Fibroblast of lung (primary cell): Measurements from ENCODE around the gene GCC2. TPM values are rescaled to one million over a fixed set of nuclear protein-coding genes. Genes with fewer than 3 reads are reported as not detected.
"Not testable (repeated sequence)": the region's sequence is repeated elsewhere in the genome, so short reads cannot be mapped to it uniquely, and the experiment has no call there.

ENCODE experiments used
- DNase-seq, 2 donors: peaks; one replicate each; pipeline versions ENCODE4 v3.0.0 to v3.0.0-alpha.2; 2010; ENCODE audit warnings: low read depth in 2 of 2
- H2AFZ ChIP-seq: 2 replicates; pipeline ENCODE4 v1.5.1; 2012; ENCODE audit warnings: low read length, control low read depth, inconsistent platforms
- H3K27ac ChIP-seq: 2 replicates; pipeline ENCODE4 v1.5.1; 2011; ENCODE audit warnings: low read length, control low read depth; ENCODE audit not compliant: insufficient read depth
- H3K27me3 ChIP-seq: 2 replicates; pipeline ENCODE4 v1.5.1; 2011; ENCODE audit warnings: mild to moderate bottlenecking, low read length; ENCODE audit not compliant: control insufficient read depth, insufficient read depth
- H3K36me3 ChIP-seq: 2 replicates; pipeline ENCODE4 v1.5.1; 2011; ENCODE audit warnings: low read length; ENCODE audit not compliant: control insufficient read depth, insufficient read depth
- H3K4me1 ChIP-seq: 2 replicates; pipeline ENCODE4 v1.5.1; 2011; ENCODE audit warnings: low read length; ENCODE audit not compliant: control insufficient read depth, insufficient read depth; ENCODE audit errors: extremely low read depth
- H3K4me2 ChIP-seq: 2 replicates; pipeline ENCODE4 v1.5.1; 2011; ENCODE audit warnings: low read length, control low read depth; ENCODE audit not compliant: insufficient read depth; ENCODE audit errors: extremely low read depth
- H3K4me3 ChIP-seq, 4 experiments: fragments of 200-600 bp in 1 of 4; sonication (generic) in 1 of 4; replicated peaks in 1 of 4; 2 replicates each; pipeline ENCODE4 v1.5.1; 2011 to 2016; ENCODE audit warnings: low read length in 4 of 4, low read depth in 3 of 4, mild to moderate bottlenecking in 3 of 4, control low read depth in 2 of 4, inconsistent platforms in 1 of 4, mixed read lengths in 1 of 4; ENCODE audit not compliant: insufficient read depth in 1 of 4; ENCODE audit errors: control extremely low read depth in 1 of 4
- H3K79me2 ChIP-seq: 2 replicates; pipeline ENCODE4 v1.5.1; 2012; ENCODE audit warnings: mild to moderate bottlenecking, low read length, inconsistent platforms; ENCODE audit not compliant: control insufficient read depth, insufficient read depth
- H3K9ac ChIP-seq: 2 replicates; pipeline ENCODE4 v1.5.1; 2011; ENCODE audit warnings: mild to moderate bottlenecking, low read length, control low read depth; ENCODE audit not compliant: insufficient read depth
- H3K9me3 ChIP-seq: 2 replicates; pipeline ENCODE4 v1.5.1; 2012; ENCODE audit warnings: low read depth, low read length; ENCODE audit not compliant: control insufficient read depth, insufficient read depth
- H4K20me1 ChIP-seq: 2 replicates; pipeline ENCODE4 v1.5.1; 2011; ENCODE audit warnings: low read length; ENCODE audit not compliant: control insufficient read depth, insufficient read depth; ENCODE audit errors: extremely low read depth
- CTCF ChIP-seq, 2 donors: IDR thresholded peaks in 1 of 2; conservative IDR thresholded peaks in 1 of 2; 1 replicate in 1 of 2; 2 replicates in 1 of 2; pipeline ENCODE4 v1.5.1; 2011 to 2012; ENCODE audit warnings: low read length in 2 of 2, control low read depth in 1 of 2, inconsistent platforms in 1 of 2, low read depth in 1 of 2, mild to moderate bottlenecking in 1 of 2
- EZH2 ChIP-seq: IDR thresholded peaks from 2 replicates; pipeline ENCODE4 v1.5.1; 2012; ENCODE audit warnings: low read length, control low read depth, mild to moderate bottlenecking; ENCODE audit errors: missing control alignments
- polyA plus RNA-seq, 2 donors: library from polyadenylated mRNA; depleted of rRNA in 1 of 2; stranded (reverse) in 1 of 2; unstranded in 1 of 2; fragments of >200 nt; gene quantifications; 2 replicates each; pipeline ENCODE4 v1.2.1, GENCODE V29; 2011 to 2012; ENCODE audit warnings: missing spikeins in 1 of 2
- total RNA-seq: library from RNA; depleted of rRNA; stranded (reverse); fragments of >200 nt; gene quantifications from 2 replicates; pipeline ENCODE4 v1.2.1, GENCODE V29; 2014

GCC2 gene
- total and polyA plus RNA-seq, 2 donors (not counting 1 experiment from before 2014, with no cell fraction given): 16.3 to 26.4 TPM

GRCh38 chr2:108554528-108554927 is 105.5 kb downstream of the GCC2 start:
- Histone ChIP-seq H3K9ac (no peak overlapping the region), H2AFZ (no peak overlapping the region), H4K20me1 (no peaks in the 10 kb centered on the region), H3K27me3 (no peaks in the 10 kb centered on the region), H3K4me3 (no peak overlapping the region), H3K4me1 (peaks cover 10% of the 10 kb centered on the region), H3K79me2 (peaks cover 31% of the 10 kb centered on the region), H3K9me3 (no peaks in the 10 kb centered on the region), H3K4me2 (no peak overlapping the region), H3K36me3 (no peaks in the 10 kb centered on the region), H3K27ac (no peak overlapping the region)
- no peak for DNase-seq
- TF ChIP-seq CTCF (conservative IDR thresholded peaks at IDR 0.05 in 1 of 2, IDR thresholded peaks at IDR 0.05 in 1 of 2; ENCODE audit: low read depth in 1 of 2, low read length in 2 of 2): no peak
- TF ChIP-seq EZH2: no peak

- H3K79me2 ChIP-seq: peaks cover 35% of the 10 kb centered on the region
- no peak overlapping the region for H3K4me2 ChIP-seq
- peaks cover 10% of the 10 kb centered on the region for H3K4me1 ChIP-seq
- H3K27ac ChIP-seq: no peak overlapping the region
- H3K4me3 ChIP-seq: no peak overlapping the region
- H2AFZ ChIP-seq: no peak overlapping the region
- H3K9me3 ChIP-seq: no peaks in the 10 kb centered on the region
- no peaks in the 10 kb centered on the region for H3K36me3 ChIP-seq
- no peaks in the 10 kb centered on the region for H3K27me3 ChIP-seq
- DNase-seq: no peak
- H3K9ac ChIP-seq: no peak overlapping the region
- TF ChIP-seq EZH2: no peak
- TF ChIP-seq CTCF (conservative IDR thresholded peaks at IDR 0.05 in 1 of 2, IDR thresholded peaks at IDR 0.05 in 1 of 2; ENCODE audit: low read depth in 1 of 2, low read length in 2 of 2): no peak
- H4K20me1 ChIP-seq: no peaks in the 10 kb centered on the region
Measured at GRCh38 chr2:108555572-108555971, 106.6 kb downstream of the GCC2 start.

GRCh38 chr2:108556581-108556980 is 107.6 kb downstream of the GCC2 start:
- peaks cover 32% of the 10 kb centered on the region for H3K79me2 ChIP-seq
- not testable (repeated sequence) for H3K4me3 ChIP-seq, H4K20me1 ChIP-seq, H3K9ac ChIP-seq, H3K9me3 ChIP-seq, H3K36me3 ChIP-seq, H2AFZ ChIP-seq, H3K4me2 ChIP-seq, H3K4me1 ChIP-seq, H3K27ac ChIP-seq, H3K27me3 ChIP-seq
- DNase-seq: peak in 1 of 2 donors; percentile 36

Other genes starting within 250 kb of the GCC2 start
- not detected in 2 replicates for gene SULT1C3, start 209.2 kb upstream of the GCC2 start, total RNA-seq
- gene SULT1C3, start 209.2 kb upstream of the GCC2 start, polyA plus RNA-seq: not detected in 2 replicates
- gene SULT1C2, start 160.3 kb upstream of the GCC2 start, total RNA-seq: under 0.01 and 0.26 TPM in 2 replicates
- gene SULT1C2, start 160.3 kb upstream of the GCC2 start, polyA plus RNA-seq: not detected in 2 replicates
- gene SULT1C4, start 71.3 kb upstream of the GCC2 start, total RNA-seq: 0.26 and 0.50 TPM in 2 replicates
- 0.05 and 0.14 TPM in 2 replicates for gene SULT1C4, start 71.3 kb upstream of the GCC2 start, polyA plus RNA-seq
- gene LIMS1, start 85.3 kb downstream of the GCC2 start, total RNA-seq: 52.7 and 63.7 TPM in 2 replicates
- 100 and 108 TPM in 2 replicates for gene LIMS1, start 85.3 kb downstream of the GCC2 start, polyA plus RNA-seq